Stimulated activated naive CD4-positive, alpha-beta T cell treated with Interleukin-2 at 50 U/mL for 16 hours (primary cell): ENCODE measurements around the gene DAZL.
A peak's percentile ranks its signal among the peaks of the same experiment; 100 is the strongest.

Source experiments
- DNase-seq: peaks from one replicate; lab custom pipeline; 2025; lab: John Stamatoyannopoulos, UW

Gene DAZL

GRCh38 chr3:16595778-16596177 is 9.4 kb downstream of the DAZL start:
- DNase-seq: no peak

GRCh38 chr3:16589867-16590624 is 15.2 kb downstream of the DAZL start:
- DNase-seq: no peak

GRCh38 chr3:16589120-16589519 is 16.1 kb downstream of the DAZL start:
- DNase-seq: no peak

GRCh38 chr3:16587681-16588060 is 17.6 kb downstream of the DAZL start:
- no peak for DNase-seq

GRCh38 chr3:16587047-16587680 is 18.1 kb downstream of the DAZL start:
- DNase-seq: no peak

GRCh38 chr3:16584880-16585279 is 20.3 kb downstream of the DAZL start:
- DNase-seq: no peak

GRCh38 chr3:16583551-16583950 is 21.7 kb downstream of the DAZL start:
- no peak for DNase-seq

- no peak for DNase-seq
Measured at GRCh38 chr3:16570113-16570512, 35.1 kb downstream of the DAZL start.

- DNase-seq: no peak
Measured at GRCh38 chr3:16568532-16568931, 36.7 kb downstream of the DAZL start.

- DNase-seq: no peak
Measured at GRCh38 chr3:16568115-16568514, 37.1 kb downstream of the DAZL start.

- DNase-seq: no peak
Measured at GRCh38 chr3:16559653-16560365, 45.4 kb downstream of the DAZL start.

- no peak for DNase-seq
Measured at GRCh38 chr3:16554126-16554525, 51.1 kb downstream of the DAZL start.

- DNase-seq: no peak
Measured at GRCh38 chr3:16552757-16553156, 52.5 kb downstream of the DAZL start.

GRCh38 chr3:16551342-16551976 is 53.8 kb downstream of the DAZL start:
- DNase-seq: no peak

GRCh38 chr3:16550676-16551341 is 54.4 kb downstream of the DAZL start:
- peak; percentile 59 for DNase-seq

- no peak for DNase-seq
Measured at GRCh38 chr3:16550305-16550675, 54.9 kb downstream of the DAZL start.

GRCh38 chr3:16548721-16549120 is 56.5 kb downstream of the DAZL start:
- no peak for DNase-seq

- DNase-seq: no peak
Measured at GRCh38 chr3:16547561-16548357, 57.5 kb downstream of the DAZL start.

GRCh38 chr3:16546186-16547010 is 58.8 kb downstream of the DAZL start:
- no peak for DNase-seq

- DNase-seq: no peak
Measured at GRCh38 chr3:16545413-16546185, 59.6 kb downstream of the DAZL start.
